HEK293 (cell line): ENCODE results near the gene ASIC4.
A peak's percentile ranks its signal among the peaks of the same experiment; 100 is the strongest.

Experiments used
- CTCF ChIA-PET: fragments of 350-600 bp; formaldehyde crosslinking; extraction: SDS; loops from one replicate; lab custom pipeline; 2021; ENCODE audit warnings: antibody characterized with exemption; lab: Yijun Ruan, JAX
- POLR2A ChIA-PET: fragments of 300-600 bp; formaldehyde crosslinking; extraction: SDS; loops from one replicate; lab custom pipeline; 2020; ENCODE audit warnings: antibody characterized with exemption, inconsistent platforms; lab: Yijun Ruan, JAX
- H3K27ac ChIP-seq: fragments of 200-500 bp; sonication (Bioruptor generic); 2 replicates; pipeline ENCODE4 v1.5.1; 2014; ENCODE audit warnings: low read depth, low read length, control low read depth, inconsistent platforms; ENCODE audit errors: extremely low read depth
- H3K36me3 ChIP-seq, 2 experiments: fragments of 200-500 bp in 1 of 2; sonication (Bioruptor generic) in 1 of 2; 1 replicate in 1 of 2; 2 replicates in 1 of 2; pipeline ENCODE4 v1.5.1; 2014 to 2017; ENCODE audit warnings: inconsistent platforms in 2 of 2, low read length in 2 of 2; ENCODE audit not compliant: control insufficient read depth in 2 of 2, insufficient read depth in 1 of 2
- H3K4me1 ChIP-seq: fragments of 200-500 bp; sonication (Bioruptor generic); 2 replicates; pipeline ENCODE4 v1.5.1; 2014; ENCODE audit warnings: mild to moderate bottlenecking, low read length, inconsistent platforms; ENCODE audit not compliant: control insufficient read depth, insufficient read depth
- H3K4me3 ChIP-seq: 2 replicates; pipeline ENCODE4 v1.5.1; 2011; ENCODE audit warnings: low read depth, mild to moderate bottlenecking, control low read depth, low read length, moderate library complexity
- H3K9me3 ChIP-seq: fragments of 200-500 bp; sonication (Bioruptor generic); 2 replicates; pipeline ENCODE4 v1.5.1; 2014; ENCODE audit warnings: low read depth, low read length, inconsistent platforms; ENCODE audit not compliant: control insufficient read depth, insufficient read depth
- HOXC10 ChIP-seq: sonication (generic); formaldehyde crosslinking; IDR thresholded peaks from 2 replicates; pipeline ENCODE4 v1.8.1; 2023; ENCODE audit warnings: mild to moderate bottlenecking, missing genetic modification reagents
- REPIN1 ChIP-seq: fragments of 450-650 bp; formaldehyde crosslinking; IDR thresholded peaks from 2 replicates; pipeline ENCODE4 v1.5.1; 2017; ENCODE audit warnings: missing biosample characterization, missing genetic modification characterization, low read depth
- ZFHX2 ChIP-seq: fragments of 450-650 bp; formaldehyde crosslinking; conservative IDR thresholded peaks from 2 replicates; pipeline ENCODE4 v1.5.1; 2016; ENCODE audit warnings: missing biosample characterization, missing genetic modification characterization
- ZFP37 ChIP-seq: fragments of 450-650 bp; formaldehyde crosslinking; IDR thresholded peaks from 2 replicates; pipeline ENCODE4 v1.5.1; 2016; ENCODE audit warnings: missing biosample characterization, missing genetic modification characterization
- ZFP69B ChIP-seq: fragments of 450-650 bp; formaldehyde crosslinking; IDR thresholded peaks from 2 replicates; pipeline ENCODE4 v1.5.1; 2016; ENCODE audit warnings: missing biosample characterization, missing genetic modification characterization
- ZNF473 ChIP-seq: fragments of 450-650 bp; formaldehyde crosslinking; IDR thresholded peaks from 2 replicates; pipeline ENCODE4 v1.5.1; 2017; ENCODE audit warnings: missing biosample characterization, missing genetic modification characterization
- ZNF48 ChIP-seq: fragments of 450-650 bp; formaldehyde crosslinking; IDR thresholded peaks from 2 replicates; pipeline ENCODE4 v1.5.1; 2016; ENCODE audit warnings: missing biosample characterization, missing genetic modification characterization
- ZNF521 ChIP-seq: fragments of 450-650 bp; formaldehyde crosslinking; IDR thresholded peaks from 2 replicates; pipeline ENCODE4 v1.5.1; 2017; ENCODE audit warnings: missing biosample characterization, mild to moderate bottlenecking, missing genetic modification characterization
- ZNF530 ChIP-seq: fragments of 450-650 bp; formaldehyde crosslinking; IDR thresholded peaks from 2 replicates; pipeline ENCODE4 v1.5.1; 2016; ENCODE audit warnings: low read depth, missing biosample characterization, missing genetic modification characterization
- ZNF596 ChIP-seq: fragments of 450-650 bp; IDR thresholded peaks from 2 replicates; pipeline ENCODE4 v1.5.0; 2018; ENCODE audit warnings: missing biosample characterization, mild to moderate bottlenecking, missing genetic modification characterization, moderate library complexity
- TF ChIP-seq, protein P1 (sequence below): fragments of 450-650 bp; IDR thresholded peaks from 2 replicates; pipeline ENCODE4 v1.5.1; 2018; ENCODE audit warnings: missing biosample characterization, missing genetic modification characterization
- TF ChIP-seq, protein P2 (sequence below): fragments of 450-650 bp; formaldehyde crosslinking; IDR thresholded peaks from 2 replicates; pipeline ENCODE4 v1.5.1; 2016; ENCODE audit warnings: missing biosample characterization, missing genetic modification characterization
- TF ChIP-seq, protein P3 (sequence below): fragments of 450-650 bp; formaldehyde crosslinking; IDR thresholded peaks from 2 replicates; pipeline ENCODE4 v1.5.1; 2016; ENCODE audit warnings: missing biosample characterization, missing genetic modification characterization
- TF ChIP-seq, protein P4 (sequence below): fragments of 450-650 bp; formaldehyde crosslinking; IDR thresholded peaks from 2 replicates; pipeline ENCODE4 v1.5.1; 2016; ENCODE audit warnings: missing biosample characterization, missing genetic modification characterization
- TF ChIP-seq, protein P5 (sequence below): fragments of 450-650 bp; formaldehyde crosslinking; IDR thresholded peaks from 2 replicates; pipeline ENCODE4 v1.5.1; 2016; ENCODE audit warnings: missing biosample characterization, missing genetic modification characterization
- TF ChIP-seq, protein P6 (sequence below): fragments of 450-650 bp; formaldehyde crosslinking; IDR thresholded peaks from 2 replicates; pipeline ENCODE4 v1.5.1; 2016; ENCODE audit warnings: missing biosample characterization, missing genetic modification characterization

Gene ASIC4

DNA sequence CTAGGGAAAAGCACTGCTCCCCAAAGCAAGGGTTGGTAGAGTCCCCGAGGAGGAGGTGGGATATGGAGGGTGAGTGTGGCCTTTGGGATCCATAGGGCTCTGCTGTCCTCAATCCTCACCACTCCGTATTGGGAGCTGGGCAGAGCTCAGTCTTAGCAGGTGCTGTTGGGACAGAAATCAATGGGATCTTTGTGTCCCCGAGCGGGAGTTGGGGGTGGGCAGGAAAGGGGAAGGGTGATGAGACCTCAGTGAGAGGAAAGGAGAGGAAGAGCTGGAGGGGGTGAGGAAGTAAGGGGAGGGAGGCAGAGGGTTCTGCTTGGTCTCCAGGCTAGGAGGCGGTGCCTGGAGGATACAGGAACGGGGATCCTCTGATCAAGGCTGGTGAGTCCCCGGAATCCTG lies 2.6 kb downstream of the ASIC4 start:
- TF ChIP-seq ZNF521 (tag by site-specific recombination) (no peak), ZFP37 (tag by site-specific recombination) (no peak), ZFP69B (tag by site-specific recombination) (no peak), REPIN1 (no peak), ZNF530 (tag by site-specific recombination) (no peak), HOXC10 (CRISPR knock-in tag) (no peak)
- TF ChIP-seq, protein P1, sequence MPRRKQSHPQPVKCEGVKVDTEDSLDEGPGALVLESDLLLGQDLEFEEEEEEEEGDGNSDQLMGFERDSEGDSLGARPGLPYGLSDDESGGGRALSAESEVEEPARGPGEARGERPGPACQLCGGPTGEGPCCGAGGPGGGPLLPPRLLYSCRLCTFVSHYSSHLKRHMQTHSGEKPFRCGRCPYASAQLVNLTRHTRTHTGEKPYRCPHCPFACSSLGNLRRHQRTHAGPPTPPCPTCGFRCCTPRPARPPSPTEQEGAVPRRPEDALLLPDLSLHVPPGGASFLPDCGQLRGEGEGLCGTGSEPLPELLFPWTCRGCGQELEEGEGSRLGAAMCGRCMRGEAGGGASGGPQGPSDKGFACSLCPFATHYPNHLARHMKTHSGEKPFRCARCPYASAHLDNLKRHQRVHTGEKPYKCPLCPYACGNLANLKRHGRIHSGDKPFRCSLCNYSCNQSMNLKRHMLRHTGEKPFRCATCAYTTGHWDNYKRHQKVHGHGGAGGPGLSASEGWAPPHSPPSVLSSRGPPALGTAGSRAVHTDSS (tag by site-specific recombination) = no peak
- TF ChIP-seq, protein P2, sequence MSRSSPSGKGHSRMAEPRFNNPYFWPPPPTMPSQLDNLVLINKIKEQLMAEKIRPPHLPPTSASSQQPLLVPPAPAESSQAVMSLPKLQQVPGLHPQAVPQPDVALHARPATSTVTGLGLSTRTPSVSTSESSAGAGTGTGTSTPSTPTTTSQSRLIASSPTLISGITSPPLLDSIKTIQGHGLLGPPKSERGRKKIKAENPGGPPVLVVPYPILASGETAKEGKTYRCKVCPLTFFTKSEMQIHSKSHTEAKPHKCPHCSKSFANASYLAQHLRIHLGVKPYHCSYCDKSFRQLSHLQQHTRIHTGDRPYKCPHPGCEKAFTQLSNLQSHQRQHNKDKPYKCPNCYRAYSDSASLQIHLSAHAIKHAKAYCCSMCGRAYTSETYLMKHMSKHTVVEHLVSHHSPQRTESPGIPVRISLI (tag by site-specific recombination) = no peak
- TF ChIP-seq, protein P3, sequence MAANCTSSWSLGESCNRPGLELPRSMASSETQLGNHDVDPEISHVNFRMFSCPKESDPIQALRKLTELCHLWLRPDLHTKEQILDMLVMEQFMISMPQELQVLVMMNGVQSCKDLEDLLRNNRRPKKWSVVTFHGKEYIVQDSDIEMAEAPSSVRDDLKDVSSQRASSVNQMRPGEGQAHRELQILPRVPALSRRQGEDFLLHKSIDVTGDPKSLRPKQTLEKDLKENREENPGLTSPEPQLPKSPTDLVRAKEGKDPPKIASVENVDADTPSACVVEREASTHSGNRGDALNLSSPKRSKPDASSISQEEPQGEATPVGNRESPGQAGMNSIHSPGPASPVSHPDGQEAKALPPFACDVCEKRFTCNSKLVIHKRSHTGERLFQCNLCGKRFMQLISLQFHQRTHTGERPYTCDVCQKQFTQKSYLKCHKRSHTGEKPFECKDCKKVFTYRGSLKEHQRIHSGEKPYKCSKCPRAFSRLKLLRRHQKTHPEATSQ (tag by site-specific recombination) = no peak
- TF ChIP-seq, all 188 proteins: peak for 0
- POLR2A ChIA-PET = interaction anchor here (1.0 kb wide), 1 partner anchor 11 kb away, joined by 3 read pairs; no protein-coding TSS in a partner anchor
- CTCF ChIA-PET = interaction anchor here (0.6 to 5.9 kb wide), 6 partner anchors 11 to 115 kb away, joined by 3 to 61 read pairs (median 4); a partner anchor contains a TSS
- Histone ChIP-seq H3K9me3 (no peaks in the 10 kb centered on the region), H3K4me3 (no peak overlapping the region), H3K36me3 (no peaks in the 10 kb centered on the region), H3K4me1 (peaks cover 6% of the 10 kb centered on the region), H3K27ac (no peak overlapping the region)

DNA sequence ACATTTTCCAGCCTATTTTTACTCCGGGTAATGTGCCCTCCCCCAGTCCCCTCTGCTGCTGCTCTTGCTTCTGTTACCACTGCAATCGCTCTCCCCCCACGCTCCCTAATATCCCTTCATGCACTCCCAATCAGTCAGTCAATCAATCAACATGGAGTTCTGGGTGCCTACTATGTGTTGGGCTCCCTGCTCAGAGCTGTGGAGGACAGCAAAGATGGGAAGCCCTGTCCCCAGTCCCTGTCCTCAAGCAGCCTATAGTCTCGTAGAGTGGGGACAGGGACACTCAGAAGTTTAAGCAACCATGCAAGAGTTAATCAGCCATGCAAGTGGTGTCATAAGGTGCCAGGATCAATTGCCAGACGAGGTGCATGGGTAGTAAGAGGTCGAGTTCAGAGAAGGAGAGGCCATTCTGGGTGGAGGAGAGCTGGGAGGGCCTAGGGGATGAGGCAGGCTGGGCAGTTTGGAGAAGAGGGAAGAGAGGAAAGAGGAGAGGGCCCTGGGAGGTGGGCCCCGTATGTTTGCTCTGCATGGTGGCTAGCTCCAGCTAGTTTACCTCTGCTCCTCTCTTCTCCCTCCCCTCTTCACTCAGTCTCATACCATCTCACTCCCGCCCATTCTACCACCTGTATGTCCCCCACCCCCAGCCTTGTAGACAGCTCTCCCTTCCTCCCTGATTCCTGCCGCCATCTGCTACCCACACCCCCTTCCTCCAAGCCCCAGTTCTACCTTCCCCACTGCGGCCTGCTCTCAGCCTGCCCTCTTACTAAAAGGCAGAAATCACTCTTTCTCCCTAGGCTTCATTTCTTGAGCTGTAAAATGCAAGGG lies 3.9 kb downstream of the ASIC4 start:
- no peak overlapping the region for H3K27ac ChIP-seq
- H3K4me1 ChIP-seq = peaks cover 7% of the 10 kb centered on the region
- ChIA-PET CTCF (interaction anchor here (0.6 to 5.9 kb wide), 13 partner anchors 9 to 373 kb away, joined by 3 to 61 read pairs (median 4); a partner anchor contains a TSS), POLR2A (interaction anchor here (0.6 to 0.7 kb wide), 2 partner anchors 10 to 20 kb away, joined by 3 read pairs; partner anchors contain the start of gene GMPPA)
- H3K4me3 ChIP-seq = no peak overlapping the region
- H3K36me3 ChIP-seq = no peaks in the 10 kb centered on the region
- TF ChIP-seq ZFP69B (tag by site-specific recombination) = peak; percentile 84
- TF ChIP-seq ZNF473 = no peak
- TF ChIP-seq, protein P4, sequence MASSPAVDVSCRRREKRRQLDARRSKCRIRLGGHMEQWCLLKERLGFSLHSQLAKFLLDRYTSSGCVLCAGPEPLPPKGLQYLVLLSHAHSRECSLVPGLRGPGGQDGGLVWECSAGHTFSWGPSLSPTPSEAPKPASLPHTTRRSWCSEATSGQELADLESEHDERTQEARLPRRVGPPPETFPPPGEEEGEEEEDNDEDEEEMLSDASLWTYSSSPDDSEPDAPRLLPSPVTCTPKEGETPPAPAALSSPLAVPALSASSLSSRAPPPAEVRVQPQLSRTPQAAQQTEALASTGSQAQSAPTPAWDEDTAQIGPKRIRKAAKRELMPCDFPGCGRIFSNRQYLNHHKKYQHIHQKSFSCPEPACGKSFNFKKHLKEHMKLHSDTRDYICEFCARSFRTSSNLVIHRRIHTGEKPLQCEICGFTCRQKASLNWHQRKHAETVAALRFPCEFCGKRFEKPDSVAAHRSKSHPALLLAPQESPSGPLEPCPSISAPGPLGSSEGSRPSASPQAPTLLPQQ (tag by site-specific recombination) = peak; percentile 87
- TF ChIP-seq, protein P5, sequence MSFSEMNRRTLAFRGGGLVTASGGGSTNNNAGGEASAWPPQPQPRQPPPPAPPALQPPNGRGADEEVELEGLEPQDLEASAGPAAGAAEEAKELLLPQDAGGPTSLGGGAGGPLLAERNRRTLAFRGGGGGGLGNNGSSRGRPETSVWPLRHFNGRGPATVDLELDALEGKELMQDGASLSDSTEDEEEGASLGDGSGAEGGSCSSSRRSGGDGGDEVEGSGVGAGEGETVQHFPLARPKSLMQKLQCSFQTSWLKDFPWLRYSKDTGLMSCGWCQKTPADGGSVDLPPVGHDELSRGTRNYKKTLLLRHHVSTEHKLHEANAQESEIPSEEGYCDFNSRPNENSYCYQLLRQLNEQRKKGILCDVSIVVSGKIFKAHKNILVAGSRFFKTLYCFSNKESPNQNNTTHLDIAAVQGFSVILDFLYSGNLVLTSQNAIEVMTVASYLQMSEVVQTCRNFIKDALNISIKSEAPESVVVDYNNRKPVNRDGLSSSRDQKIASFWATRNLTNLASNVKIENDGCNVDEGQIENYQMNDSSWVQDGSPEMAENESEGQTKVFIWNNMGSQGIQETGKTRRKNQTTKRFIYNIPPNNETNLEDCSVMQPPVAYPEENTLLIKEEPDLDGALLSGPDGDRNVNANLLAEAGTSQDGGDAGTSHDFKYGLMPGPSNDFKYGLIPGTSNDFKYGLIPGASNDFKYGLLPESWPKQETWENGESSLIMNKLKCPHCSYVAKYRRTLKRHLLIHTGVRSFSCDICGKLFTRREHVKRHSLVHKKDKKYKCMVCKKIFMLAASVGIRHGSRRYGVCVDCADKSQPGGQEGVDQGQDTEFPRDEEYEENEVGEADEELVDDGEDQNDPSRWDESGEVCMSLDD = no peak
- TF ChIP-seq ZFHX2 (tag by site-specific recombination) = no peak
- TF ChIP-seq, protein P6, sequence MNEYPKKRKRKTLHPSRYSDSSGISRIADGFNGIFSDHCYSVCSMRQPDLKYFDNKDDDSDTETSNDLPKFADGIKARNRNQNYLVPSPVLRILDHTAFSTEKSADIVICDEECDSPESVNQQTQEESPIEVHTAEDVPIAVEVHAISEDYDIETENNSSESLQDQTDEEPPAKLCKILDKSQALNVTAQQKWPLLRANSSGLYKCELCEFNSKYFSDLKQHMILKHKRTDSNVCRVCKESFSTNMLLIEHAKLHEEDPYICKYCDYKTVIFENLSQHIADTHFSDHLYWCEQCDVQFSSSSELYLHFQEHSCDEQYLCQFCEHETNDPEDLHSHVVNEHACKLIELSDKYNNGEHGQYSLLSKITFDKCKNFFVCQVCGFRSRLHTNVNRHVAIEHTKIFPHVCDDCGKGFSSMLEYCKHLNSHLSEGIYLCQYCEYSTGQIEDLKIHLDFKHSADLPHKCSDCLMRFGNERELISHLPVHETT = no peak
- TF ChIP-seq ZNF48 (tag by site-specific recombination) = no peak
- TF ChIP-seq ZNF596 (tag by site-specific recombination) = no peak
- no peaks in the 10 kb centered on the region for H3K9me3 ChIP-seq
